Measurements from ENCODE around the gene CEP41. TPM values are rescaled to one million over a fixed set of nuclear protein-coding genes. Genes with fewer than 3 reads are reported as not detected.

Gene CEP41
- total RNA-seq, 1 donor = 7.0 TPM

GRCh38 chr7:130374507-130374906 is 66.3 kb downstream of the CEP41 start:
- no peak for DNase-seq (ENCODE audit: low read depth in 2 of 3, low spot score in 2 of 3)

GRCh38 chr7:130372402-130373165 is 68.2 kb downstream of the CEP41 start:
- no peak for DNase-seq (ENCODE audit: low read depth in 2 of 3, low spot score in 2 of 3)

- DNase-seq (ENCODE audit: low read depth in 2 of 3, low spot score in 2 of 3) = no peak
Measured at GRCh38 chr7:130371046-130371445, 69.8 kb downstream of the CEP41 start.

GRCh38 chr7:130369831-130370550 is 70.8 kb downstream of the CEP41 start:
- no peak for DNase-seq (ENCODE audit: low read depth in 2 of 3, low spot score in 2 of 3)

- DNase-seq (ENCODE audit: low read depth in 2 of 3, low spot score in 2 of 3) = peak in 2 of 3 donors; percentile 30 to 49
Measured at GRCh38 chr7:130369110-130369711, 71.6 kb downstream of the CEP41 start.

GRCh38 chr7:130367836-130368746 is 72.7 kb downstream of the CEP41 start:
- DNase-seq (ENCODE audit: low read depth in 2 of 3, low spot score in 2 of 3) = peak in 2 of 3 donors; percentile 24 to 53

- DNase-seq (ENCODE audit: low read depth in 2 of 3, low spot score in 2 of 3) = no peak
Measured at GRCh38 chr7:130367088-130367755, 73.6 kb downstream of the CEP41 start.

- DNase-seq (ENCODE audit: low read depth in 2 of 3, low spot score in 2 of 3) = no peak
Measured at GRCh38 chr7:130366564-130366963, 74.3 kb downstream of the CEP41 start.

- no peak for DNase-seq (ENCODE audit: low read depth in 2 of 3, low spot score in 2 of 3)
Measured at GRCh38 chr7:130365511-130366441, 75.0 kb downstream of the CEP41 start.

GRCh38 chr7:130365088-130365487 is 75.7 kb downstream of the CEP41 start:
- no peak for DNase-seq (ENCODE audit: low read depth in 2 of 3, low spot score in 2 of 3)

- DNase-seq (ENCODE audit: low read depth in 2 of 3, low spot score in 2 of 3) = no peak
Measured at GRCh38 chr7:130364451-130364850, 76.4 kb downstream of the CEP41 start.

- DNase-seq (ENCODE audit: low read depth in 2 of 3, low spot score in 2 of 3) = no peak
Measured at GRCh38 chr7:130363026-130363847, 77.6 kb downstream of the CEP41 start.

- no peak for DNase-seq (ENCODE audit: low read depth in 2 of 3, low spot score in 2 of 3)
Measured at GRCh38 chr7:130362251-130362816, 78.5 kb downstream of the CEP41 start.

- DNase-seq (ENCODE audit: low read depth in 2 of 3, low spot score in 2 of 3) = no peak
Measured at GRCh38 chr7:130361681-130362080, 79.1 kb downstream of the CEP41 start.

- DNase-seq (ENCODE audit: low read depth in 2 of 3, low spot score in 2 of 3) = no peak
Measured at GRCh38 chr7:130360518-130360917, 80.3 kb downstream of the CEP41 start.

GRCh38 chr7:130359276-130359857 is 81.4 kb downstream of the CEP41 start:
- DNase-seq (ENCODE audit: low read depth in 2 of 3, low spot score in 2 of 3) = no peak

- no peak for DNase-seq (ENCODE audit: low read depth in 2 of 3, low spot score in 2 of 3)
Measured at GRCh38 chr7:130358471-130358870, 82.3 kb downstream of the CEP41 start.

Data from hematopoietic multipotent progenitor cell (in vitro differentiated cells).